HG02981 (cell line): ENCODE results near the gene DHRS11.

Experiments used
- ATAC-seq: cut with Tn5 transposase; IDR thresholded peaks from one replicate; pipeline ENCODE4 v1.9.1; 2021; ENCODE audit warnings: mild to moderate bottlenecking, moderate library complexity; ENCODE audit not compliant: unreplicated experiment

Gene DHRS11, protein sequence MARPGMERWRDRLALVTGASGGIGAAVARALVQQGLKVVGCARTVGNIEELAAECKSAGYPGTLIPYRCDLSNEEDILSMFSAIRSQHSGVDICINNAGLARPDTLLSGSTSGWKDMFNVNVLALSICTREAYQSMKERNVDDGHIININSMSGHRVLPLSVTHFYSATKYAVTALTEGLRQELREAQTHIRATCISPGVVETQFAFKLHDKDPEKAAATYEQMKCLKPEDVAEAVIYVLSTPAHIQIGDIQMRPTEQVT

GRCh38 chr17:36591434-36592315 is at the start of gene DHRS11:
Gene DHRS11 (plus strand): TSS chr17:36591879. CDS start chr17:36592010, 131 bp downstream.
- ATAC-seq = peak; percentile 74

DNA sequence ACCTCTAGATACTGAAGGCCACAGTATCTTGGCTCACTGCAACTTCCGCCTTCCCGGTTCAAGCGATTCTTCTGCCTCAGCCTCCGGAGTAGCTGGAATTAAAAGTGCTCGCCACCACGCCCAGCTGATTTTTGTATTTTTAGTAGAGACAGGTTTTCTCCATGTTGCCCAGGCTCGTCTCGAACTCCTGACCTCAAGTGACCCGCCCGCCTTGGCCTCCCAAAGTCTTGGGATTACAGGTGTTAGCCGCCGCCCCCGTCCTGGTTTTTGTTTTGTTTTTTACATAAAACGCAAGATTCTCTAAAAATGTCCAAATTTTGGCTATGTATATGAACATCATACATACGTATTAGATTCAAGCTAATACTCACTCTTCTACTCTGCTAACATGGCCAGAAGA is 48.9 kb upstream of the DHRS11 start:
- no peak for ATAC-seq

- no peak for ATAC-seq
Observed at GRCh38 chr17:36544044-36544306, 47.7 kb upstream of the DHRS11 start.

- peak; percentile 50 for ATAC-seq
Observed at GRCh38 chr17:36544307-36545076, 47.2 kb upstream of the DHRS11 start, which contains the start of gene GGNBP2. Gene GGNBP2 (plus strand): TSS chr17:36544919. CDS start chr17:36545725, 806 bp downstream.

DNA sequence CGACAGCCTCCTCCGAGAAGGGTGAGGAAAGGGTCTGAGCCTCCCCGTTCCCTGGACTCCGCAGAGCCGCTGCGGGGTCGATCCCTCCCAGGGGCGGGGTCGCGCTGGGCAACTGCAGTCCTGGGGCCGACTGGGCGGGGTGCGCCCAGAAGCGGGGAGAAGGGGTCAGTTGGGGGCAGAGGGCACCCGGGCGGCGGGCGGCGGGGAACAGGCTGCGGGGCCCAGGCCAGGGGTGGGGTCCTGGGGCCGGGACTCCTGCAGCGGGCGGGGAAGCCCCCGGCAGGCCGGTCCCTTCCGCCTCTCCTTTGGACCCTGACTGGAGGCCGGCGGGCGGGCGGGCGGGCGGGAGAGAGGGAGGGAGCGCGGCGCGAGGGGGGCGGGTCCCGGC is 46.6 kb upstream of the DHRS11 start:
- no peak for ATAC-seq

GRCh38 chr17:36545465-36546417 is 45.9 kb upstream of the DHRS11 start:
- peak; percentile 60 for ATAC-seq

GRCh38 chr17:36546418-36547093 is 45.1 kb upstream of the DHRS11 start:
- no peak for ATAC-seq

DNA sequence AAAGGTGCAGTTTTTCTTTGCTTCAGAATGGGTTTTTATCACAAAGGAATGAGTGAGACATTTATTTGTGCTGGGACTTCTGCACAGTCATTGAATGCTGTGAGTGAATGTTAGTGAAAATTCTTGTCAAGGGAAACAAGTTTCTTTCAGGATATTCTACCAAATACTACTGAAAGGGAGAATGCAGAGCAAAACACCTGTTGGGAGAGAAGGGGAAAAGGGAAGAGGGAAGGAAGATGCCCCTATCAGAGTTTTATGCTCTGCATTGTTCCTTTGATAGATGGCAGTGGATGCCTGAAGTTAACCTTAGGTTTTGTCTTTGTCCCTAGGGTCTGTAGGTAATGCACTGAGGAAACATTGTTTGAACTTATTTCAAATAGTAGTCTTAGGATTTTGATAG is 43.9 kb upstream of the DHRS11 start:
- no peak for ATAC-seq

GRCh38 chr17:36550491-36551417 is 40.9 kb upstream of the DHRS11 start:
- ATAC-seq = no peak

DNA sequence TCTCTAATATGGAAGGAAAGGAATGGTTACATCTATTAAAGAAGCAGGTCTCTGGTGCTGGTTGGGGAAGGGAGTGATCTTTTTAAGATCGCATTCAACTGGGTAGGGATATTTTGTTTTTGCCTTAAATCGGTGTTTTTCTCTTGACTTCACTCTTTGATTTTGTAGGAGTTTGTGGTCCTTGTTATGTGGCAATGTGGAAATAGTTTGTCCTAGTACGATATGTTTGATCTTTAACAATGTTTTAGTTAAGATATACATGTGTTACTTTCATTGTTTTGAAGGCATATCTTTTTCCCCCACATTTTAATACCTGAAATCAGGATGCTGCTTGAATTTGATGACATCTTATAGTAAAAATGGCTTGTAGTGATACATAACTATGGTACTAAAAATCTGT is 38.2 kb upstream of the DHRS11 start:
- ATAC-seq = no peak

- ATAC-seq = no peak
Observed at GRCh38 chr17:36566081-36566480, 25.6 kb upstream of the DHRS11 start.

DNA sequence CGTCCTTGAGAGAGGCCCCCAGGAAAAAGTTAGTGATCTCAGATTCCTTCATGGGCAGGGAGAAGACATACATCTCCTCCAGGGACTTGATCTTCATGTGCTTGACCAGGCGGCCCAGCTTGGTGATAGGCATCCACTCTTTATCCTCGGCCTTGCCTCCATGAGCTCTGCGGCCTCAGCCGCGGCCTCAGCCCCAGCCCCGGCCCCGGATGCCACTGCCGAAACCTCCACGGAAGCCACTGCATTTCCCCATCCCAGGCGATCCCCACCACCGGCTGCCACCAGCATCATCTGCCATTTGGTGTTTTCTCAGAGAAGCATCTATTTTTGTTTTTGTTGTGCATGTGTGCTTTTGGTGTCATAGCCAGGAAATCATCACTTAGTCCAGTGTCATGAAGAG is 16.7 kb upstream of the DHRS11 start:
- no peak for ATAC-seq

GRCh38 chr17:36576793-36577192 is 14.9 kb upstream of the DHRS11 start:
- no peak for ATAC-seq

- ATAC-seq = no peak
Observed at GRCh38 chr17:36578671-36579070, 13.0 kb upstream of the DHRS11 start.

DNA sequence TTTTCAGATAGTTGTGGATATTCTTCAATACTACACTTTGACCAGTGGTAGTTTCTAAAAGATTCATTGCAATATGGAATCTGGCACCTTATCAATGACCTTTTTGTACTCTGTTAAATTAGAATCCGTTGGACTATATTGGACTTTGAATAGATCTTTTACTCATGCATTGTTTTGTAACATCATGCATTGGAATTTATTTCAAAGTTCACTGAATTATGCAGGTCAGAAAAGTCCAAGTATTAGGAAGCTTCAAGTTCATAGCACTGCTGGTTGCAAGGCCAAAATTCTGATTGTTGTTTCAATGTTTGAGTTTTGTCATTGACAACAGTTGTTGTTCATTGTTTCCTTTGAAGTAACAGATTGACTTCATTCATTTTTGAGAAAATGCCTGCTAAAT is 7.9 kb upstream of the DHRS11 start:
- no peak for ATAC-seq

- ATAC-seq = no peak
Observed at GRCh38 chr17:36586138-36586537, 5.5 kb upstream of the DHRS11 start.

- no peak for ATAC-seq
Observed at GRCh38 chr17:36590082-36590481, 1.6 kb upstream of the DHRS11 start.

DNA sequence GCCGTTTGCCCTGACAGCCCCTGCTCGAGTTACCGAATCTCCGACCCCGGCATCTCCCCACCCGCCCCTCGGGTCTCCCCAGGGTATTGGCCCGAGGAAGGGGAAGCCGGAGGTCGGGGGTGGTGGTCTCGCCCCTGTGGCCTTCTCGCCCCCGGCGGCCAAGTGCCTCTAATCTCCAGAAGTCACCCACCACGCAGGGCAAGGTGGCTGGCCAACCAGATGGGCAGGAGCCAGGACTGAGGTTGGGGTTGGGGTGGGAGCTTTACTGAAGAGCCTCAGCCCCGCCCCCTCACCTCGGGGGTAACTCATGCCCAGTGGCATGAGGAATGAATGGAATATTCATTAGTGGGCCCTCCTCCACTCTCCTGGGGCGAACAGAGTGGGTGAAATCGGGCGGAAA is 637 bp downstream of the DHRS11 start:
- ATAC-seq = no peak
